Vagina (tissue), 2 donors: ENCODE measurements around the gene FBRSL1. TPM values are rescaled to one million over a fixed set of nuclear protein-coding genes. Genes with fewer than 3 reads are reported as not detected.

ENCODE experiments used
- DNase-seq, 2 donors: peaks; one replicate each; pipeline ENCODE4 v3.0.0-alpha.2; 2017; ENCODE audit errors: extremely low spot score in 2 of 2
- H3K27ac ChIP-seq: fragments of 200-600 bp; sonication (generic); one replicate; pipeline ENCODE4 v1.5.1; 2019
- H3K27me3 ChIP-seq: fragments of 200-600 bp; sonication (generic); one replicate; pipeline ENCODE4 v1.5.1; 2019
- H3K36me3 ChIP-seq, 2 donors: fragments of 200-600 bp; sonication (generic); one replicate each; pipeline ENCODE4 v1.5.1; 2017 to 2019
- H3K4me1 ChIP-seq: fragments of 200-600 bp; sonication (generic); one replicate; pipeline ENCODE4 v1.5.1; 2019
- H3K4me3 ChIP-seq, 2 donors: fragments of 200-600 bp; sonication (generic); 1 replicate in 1 of 2; 2 replicates in 1 of 2; pipeline ENCODE4 v1.5.1; 2016 to 2019
- H3K9me3 ChIP-seq: fragments of 200-600 bp; sonication (generic); one replicate; pipeline ENCODE4 v1.5.1; 2019
- CTCF ChIP-seq, 3 experiments: fragments of 450-650 bp in 2 of 3; fragments of 200-600 bp in 1 of 3; sonication (generic) in 1 of 3; IDR thresholded peaks; one replicate each; pipeline ENCODE4 v1.5.1; 2017 to 2019; ENCODE audit warnings: antibody characterized with exemption in 3 of 3, mild to moderate bottlenecking in 2 of 3, moderate library complexity in 2 of 3
- POLR2A ChIP-seq, 2 donors: fragments of 450-650 bp; IDR thresholded peaks; one replicate each; pipeline ENCODE4 v1.6.1; 2017; ENCODE audit warnings: antibody characterized with exemption in 2 of 2, mild to moderate bottlenecking in 2 of 2, moderate library complexity in 2 of 2
- POLR2AphosphoS5 ChIP-seq, 2 donors: sonication (generic); formaldehyde crosslinking; IDR thresholded peaks; one replicate each; pipeline ENCODE4 v1.9.0; 2017; ENCODE audit warnings: antibody characterized with exemption in 2 of 2, mild to moderate bottlenecking in 2 of 2, low read depth in 1 of 2; ENCODE audit not compliant: insufficient read depth in 1 of 2
- intact Hi-C: fragments of 100-400 bp; cut with DNase I; formaldehyde crosslinking; loops from one replicate; pipeline ENCODE4 v1.15.1; 2023
- total RNA-seq: library from RNA; depleted of rRNA; stranded (reverse); fragments of >200 nt; gene quantifications from one replicate; pipeline ENCODE4 v1.2.3, GENCODE V29; 2016

The FBRSL1 gene
- total RNA-seq, 1 donor from 2014 or later = 11.0 TPM

GRCh38 chr12:132543298-132544079 is 53.5 kb downstream of the FBRSL1 start:
- no peak for DNase-seq
- no peak for TF ChIP-seq POLR2A (IDR thresholded peaks at IDR 0.05)
- no peak for TF ChIP-seq POLR2AphosphoS5 (IDR thresholded peaks at IDR 0.05; ENCODE audit: insufficient read depth in 1 of 2, low read depth in 1 of 2)
- no peak for TF ChIP-seq CTCF (IDR thresholded peaks at IDR 0.05)
- H3K27me3 ChIP-seq = no peaks in the 10 kb centered on the region
- no peak overlapping the region for H3K27ac ChIP-seq
- H3K4me3 ChIP-seq = no peak overlapping the region
- peaks cover 0 to 4% of the 10 kb centered on the region in 2 donors for H3K36me3 ChIP-seq
- intact Hi-C loops = no loop called here
- H3K4me1 ChIP-seq = peaks cover 4% of the 10 kb centered on the region
- H3K9me3 ChIP-seq = no peaks in the 10 kb centered on the region

DNA sequence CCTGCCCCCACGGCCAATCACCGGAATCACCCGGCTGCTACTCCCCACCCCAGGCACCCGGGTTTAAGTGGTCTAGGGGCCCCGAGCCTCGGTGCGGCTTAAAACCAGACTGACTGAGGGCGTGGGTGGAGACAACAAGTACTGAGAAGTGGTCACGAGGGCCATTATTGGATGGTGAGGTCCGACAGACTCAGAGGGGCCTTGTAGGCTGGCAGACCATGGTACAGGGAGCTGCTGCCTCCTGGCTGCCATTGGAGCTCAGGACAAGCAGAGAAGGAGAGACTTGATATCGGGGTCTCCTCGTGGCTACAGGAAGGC is 54.1 kb downstream of the FBRSL1 start:
- H3K27me3 ChIP-seq = no peaks in the 10 kb centered on the region
- peaks cover 0 to 9% of the 10 kb centered on the region in 2 donors for H3K36me3 ChIP-seq
- no peak for TF ChIP-seq CTCF (IDR thresholded peaks at IDR 0.05)
- no peak for TF ChIP-seq POLR2A (IDR thresholded peaks at IDR 0.05)
- no peak for TF ChIP-seq POLR2AphosphoS5 (IDR thresholded peaks at IDR 0.05; ENCODE audit: insufficient read depth in 1 of 2, low read depth in 1 of 2)
- H3K4me1 ChIP-seq = no peaks in the 10 kb centered on the region
- H3K9me3 ChIP-seq = no peaks in the 10 kb centered on the region
- no peak for DNase-seq
- intact Hi-C loops = no loop called here
- no peak overlapping the region for H3K27ac ChIP-seq
- H3K4me3 ChIP-seq = no peak overlapping the region

DNA sequence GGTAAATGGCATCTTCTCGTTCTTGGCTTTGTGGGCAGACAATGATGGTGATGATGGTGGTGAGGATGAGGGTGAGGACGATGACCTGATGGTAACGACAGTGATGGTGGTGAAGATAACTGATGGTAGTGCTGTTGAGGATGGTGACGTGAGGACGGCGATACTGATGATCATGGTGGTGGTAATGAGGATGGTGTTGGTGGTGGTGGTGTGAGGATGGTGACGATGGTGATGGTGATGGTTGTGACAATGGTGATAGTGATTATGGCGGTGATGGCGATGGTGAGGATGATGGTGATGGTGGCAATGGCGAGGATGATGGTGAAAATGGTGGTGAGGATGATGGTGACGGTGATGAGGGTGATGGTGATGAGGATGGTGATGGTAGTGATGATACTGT is 54.5 kb downstream of the FBRSL1 start:
- intact Hi-C loops = no loop called here
- Histone ChIP-seq H3K36me3 (peaks cover 0 to 9% of the 10 kb centered on the region in 2 donors), H3K27me3 (no peaks in the 10 kb centered on the region), H3K27ac (no peak overlapping the region), H3K4me3 (no peak overlapping the region), H3K4me1 (no peaks in the 10 kb centered on the region), H3K9me3 (no peaks in the 10 kb centered on the region)
- TF ChIP-seq CTCF (IDR thresholded peaks at IDR 0.05) (no peak), POLR2AphosphoS5 (IDR thresholded peaks at IDR 0.05; ENCODE audit: insufficient read depth in 1 of 2, low read depth in 1 of 2) (no peak), POLR2A (IDR thresholded peaks at IDR 0.05) (no peak)
- no peak for DNase-seq

DNA sequence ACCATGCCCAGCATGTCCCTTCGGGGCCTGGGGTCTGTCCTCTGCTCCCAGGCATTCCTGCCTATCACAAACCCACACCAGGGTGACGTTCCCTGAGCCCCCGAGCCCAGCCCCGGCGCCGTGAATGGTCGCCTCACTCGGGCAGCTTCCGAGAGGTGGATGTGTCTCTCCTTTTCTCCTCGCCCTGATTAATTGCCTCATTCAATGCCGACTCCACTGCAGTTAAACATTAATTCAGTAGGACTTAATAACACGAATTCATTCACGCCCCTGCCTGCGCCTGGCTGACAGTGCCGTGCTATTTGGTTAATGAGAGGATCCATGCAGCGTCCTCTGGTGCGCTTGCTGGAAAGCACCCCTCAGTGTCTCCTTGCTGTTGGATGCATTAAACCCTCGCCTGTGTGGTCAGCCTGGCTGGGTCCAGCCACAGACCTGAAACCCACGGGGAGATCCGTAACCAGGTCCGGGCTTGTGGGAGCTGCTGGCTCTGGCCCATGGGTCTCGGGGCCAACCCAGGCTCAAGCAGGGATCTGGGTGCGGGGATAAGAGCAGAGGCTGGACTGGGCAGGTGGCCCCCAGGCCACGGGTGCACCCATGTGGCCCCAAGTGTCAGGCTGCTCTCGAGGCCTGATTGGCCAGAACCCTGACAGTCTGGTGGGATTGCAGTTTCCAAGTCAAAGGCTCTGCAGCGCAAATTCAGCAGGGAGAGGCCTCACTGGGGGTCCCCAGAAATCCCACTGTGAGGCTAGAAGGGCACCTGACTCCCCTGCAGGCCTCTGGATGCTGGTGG is 55.4 kb downstream of the FBRSL1 start:
- Histone ChIP-seq H3K4me3 (no peak overlapping the region), H3K36me3 (peaks cover 0 to 9% of the 10 kb centered on the region in 2 donors), H3K27me3 (no peaks in the 10 kb centered on the region), H3K4me1 (no peaks in the 10 kb centered on the region), H3K9me3 (no peaks in the 10 kb centered on the region), H3K27ac (no peak overlapping the region)
- DNase-seq = no peak
- TF ChIP-seq CTCF (IDR thresholded peaks at IDR 0.05) = no peak
- TF ChIP-seq POLR2A (IDR thresholded peaks at IDR 0.05) = no peak
- no peak for TF ChIP-seq POLR2AphosphoS5 (IDR thresholded peaks at IDR 0.05; ENCODE audit: insufficient read depth in 1 of 2, low read depth in 1 of 2)
- intact Hi-C loops = no loop called here

- intact Hi-C loops = no loop called here
- Histone ChIP-seq H3K36me3 (peaks cover 0 to 9% of the 10 kb centered on the region in 2 donors), H3K27me3 (no peaks in the 10 kb centered on the region), H3K4me3 (no peak overlapping the region), H3K9me3 (no peaks in the 10 kb centered on the region), H3K4me1 (no peaks in the 10 kb centered on the region), H3K27ac (no peak overlapping the region)
- no peak for DNase-seq
- TF ChIP-seq POLR2A (IDR thresholded peaks at IDR 0.05) (no peak), CTCF (IDR thresholded peaks at IDR 0.05) (no peak), POLR2AphosphoS5 (IDR thresholded peaks at IDR 0.05; ENCODE audit: insufficient read depth in 1 of 2, low read depth in 1 of 2) (no peak)
Measured at GRCh38 chr12:132545955-132546354, 56.0 kb downstream of the FBRSL1 start.
